ENCODE results near the gene SAMD9L.

Gene SAMD9L

DNA sequence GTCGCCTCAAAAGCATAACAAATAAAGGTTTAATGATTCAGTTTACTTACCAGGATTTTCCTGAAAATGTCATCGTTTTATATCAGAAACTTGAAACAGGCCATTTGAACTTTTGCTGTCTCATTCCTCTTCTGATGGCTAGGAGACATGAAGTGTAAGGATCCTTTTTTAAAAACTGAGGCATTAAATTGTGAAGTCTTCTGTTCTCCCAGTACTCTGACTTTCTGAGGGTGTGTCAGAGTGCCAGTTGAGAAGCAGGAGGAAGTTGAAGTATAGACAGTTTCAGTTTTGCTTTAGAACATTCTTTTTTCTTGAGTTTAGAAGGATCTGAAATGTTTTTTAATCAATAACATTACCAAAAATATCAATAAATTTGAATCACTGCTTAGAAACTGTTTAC, at the start of gene SAMD9L:
TSS of gene SAMD9L (minus strand) at position 242 of the 400 bp plus-strand sequence. CDS start 12,414 bp downstream, outside the sequence.
- DNase-seq (ENCODE audit: low read depth, low spot score), result no peak

DNA sequence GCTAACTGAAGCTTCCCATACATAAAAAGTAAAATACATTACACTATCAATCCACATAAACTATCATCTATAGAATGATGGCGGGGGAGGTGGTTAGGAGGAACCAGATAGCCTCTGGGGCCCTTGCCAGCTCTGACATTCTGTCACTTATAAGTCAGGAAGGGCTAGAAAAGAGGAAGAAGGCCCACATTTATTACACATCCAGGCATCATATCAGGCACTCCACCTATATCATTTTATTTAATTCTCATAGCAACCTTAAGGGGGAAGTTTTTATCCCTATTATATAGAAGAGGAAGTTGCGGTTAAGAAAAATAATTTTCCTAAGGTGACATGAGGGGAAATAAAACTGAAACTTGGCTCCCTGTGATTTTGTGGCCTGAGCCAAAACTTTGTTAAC, 48.2 kb upstream of the SAMD9L start:
- DNase-seq (ENCODE audit: low read depth, low spot score), result no peak

DNA sequence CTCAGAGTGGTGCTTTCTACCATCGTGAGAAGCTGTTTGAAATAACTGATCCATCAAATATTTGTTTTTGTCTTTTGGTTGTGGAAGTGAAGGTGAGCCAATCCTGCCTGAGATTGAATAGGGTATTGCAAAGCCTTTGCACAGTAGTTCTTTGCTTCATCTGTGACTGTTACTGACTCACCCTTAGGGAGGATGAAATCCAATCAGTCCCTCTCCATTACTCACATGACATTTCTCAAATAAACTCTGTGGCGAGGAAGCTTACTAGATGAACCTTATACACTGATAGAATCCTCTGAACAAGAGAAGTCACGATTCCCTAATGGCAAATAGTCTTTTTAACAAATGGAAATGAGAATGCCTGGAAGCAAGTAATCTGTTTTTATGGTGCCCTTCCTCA, 46.2 kb upstream of the SAMD9L start:
- DNase-seq (ENCODE audit: low read depth, low spot score), result no peak

DNA sequence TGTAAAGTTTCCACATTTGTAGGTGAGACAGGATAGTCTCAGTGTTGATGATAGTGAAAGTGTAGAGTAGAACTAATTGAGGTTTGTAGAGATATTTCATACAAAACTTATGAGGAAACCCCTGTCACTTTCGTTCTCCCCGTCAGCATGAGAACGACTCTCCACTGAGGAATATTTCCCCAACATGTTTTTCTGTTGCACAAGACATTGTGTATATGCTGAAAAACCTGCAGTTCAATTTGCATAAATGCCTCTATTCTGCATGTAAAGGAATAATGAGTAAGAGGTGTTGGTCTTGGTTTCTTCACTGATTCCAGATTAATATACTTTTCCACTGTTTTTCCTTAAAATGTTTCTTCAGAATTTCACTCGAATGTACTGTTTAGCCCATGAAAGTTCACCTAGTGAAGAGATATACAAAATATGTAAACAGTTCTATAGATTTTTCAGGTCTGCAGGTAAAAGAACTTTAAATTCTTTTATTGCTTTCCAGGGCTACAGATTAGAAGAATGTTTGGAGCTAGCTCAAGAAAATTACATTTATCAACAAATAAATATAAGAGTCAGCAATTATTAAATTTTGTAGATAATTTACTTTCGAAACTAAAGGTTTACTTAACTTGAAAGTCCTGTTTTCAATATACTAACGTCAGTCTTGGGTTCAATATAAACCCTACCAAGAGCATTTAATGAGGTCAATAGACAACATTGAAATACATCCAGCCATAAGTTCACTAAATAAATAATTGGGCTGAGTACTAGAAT, 40.9 kb upstream of the SAMD9L start:
- DNase-seq (ENCODE audit: low read depth, low spot score), result no peak

GRCh38 chr7:93185303-93186027, 37.3 kb upstream of the SAMD9L start:
- DNase-seq (ENCODE audit: low read depth, low spot score), result no peak

DNA sequence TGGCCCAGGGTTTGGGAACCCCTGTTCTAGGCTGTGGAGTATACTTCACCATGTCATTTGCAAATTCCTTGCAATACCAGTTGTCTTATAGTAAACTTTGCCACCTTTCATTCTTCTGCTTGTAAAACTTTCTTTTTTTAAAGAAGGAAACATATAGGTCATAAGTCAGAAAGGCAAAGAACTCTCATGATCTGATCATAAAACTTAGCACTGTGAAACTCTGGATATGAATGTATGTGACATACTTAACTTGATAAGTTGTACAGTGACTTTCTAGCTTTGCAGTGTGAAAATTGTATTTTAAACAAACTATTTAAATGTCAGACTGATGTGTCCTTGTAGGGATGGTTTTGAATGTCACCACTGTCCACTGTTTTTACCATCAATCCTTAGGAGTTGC, 31.0 kb upstream of the SAMD9L start:
- DNase-seq (ENCODE audit: low read depth, low spot score), result no peak

- no peak for DNase-seq (ENCODE audit: low read depth, low spot score)
These were observed 30.0 kb upstream of the SAMD9L start for GRCh38 chr7:93178213-93178612.

- DNase-seq (ENCODE audit: low read depth, low spot score), result no peak
These were observed 28.9 kb upstream of the SAMD9L start for GRCh38 chr7:93176992-93177580.

- no peak for DNase-seq (ENCODE audit: low read depth, low spot score)
These were observed 27.0 kb upstream of the SAMD9L start for GRCh38 chr7:93175219-93175618.

GRCh38 chr7:93172683-93173082, 24.5 kb upstream of the SAMD9L start:
- no peak for DNase-seq (ENCODE audit: low read depth, low spot score)

- no peak for DNase-seq (ENCODE audit: low read depth, low spot score)
These were observed 23.5 kb upstream of the SAMD9L start for GRCh38 chr7:93171606-93172226.

DNA sequence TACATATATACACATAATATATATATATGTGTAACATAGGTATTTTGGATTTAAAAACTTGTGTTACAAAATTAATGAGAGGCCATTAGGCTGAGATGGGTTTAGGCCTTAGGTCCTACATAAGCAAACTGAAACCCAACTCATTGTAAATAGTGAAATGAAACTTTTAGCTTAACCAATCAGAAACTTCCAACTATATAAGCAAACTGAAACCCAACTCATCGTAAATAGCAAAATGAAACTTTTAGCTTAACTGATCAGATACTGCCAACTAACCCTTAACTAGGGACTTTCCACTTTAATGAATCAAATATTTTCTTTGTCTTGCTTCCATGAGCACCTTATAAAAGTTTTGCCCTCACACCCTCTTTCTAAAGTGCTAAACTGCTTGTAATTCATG, 17.3 kb upstream of the SAMD9L start:
- no peak for DNase-seq (ENCODE audit: low read depth, low spot score)

GRCh38 chr7:93164766-93165165, 16.6 kb upstream of the SAMD9L start:
- no peak for DNase-seq (ENCODE audit: low read depth, low spot score)

GRCh38 chr7:93161181-93161762, 13.1 kb upstream of the SAMD9L start:
- no peak for DNase-seq (ENCODE audit: low read depth, low spot score)

GRCh38 chr7:93160410-93160809, 12.2 kb upstream of the SAMD9L start:
- DNase-seq (ENCODE audit: low read depth, low spot score), result no peak

DNA sequence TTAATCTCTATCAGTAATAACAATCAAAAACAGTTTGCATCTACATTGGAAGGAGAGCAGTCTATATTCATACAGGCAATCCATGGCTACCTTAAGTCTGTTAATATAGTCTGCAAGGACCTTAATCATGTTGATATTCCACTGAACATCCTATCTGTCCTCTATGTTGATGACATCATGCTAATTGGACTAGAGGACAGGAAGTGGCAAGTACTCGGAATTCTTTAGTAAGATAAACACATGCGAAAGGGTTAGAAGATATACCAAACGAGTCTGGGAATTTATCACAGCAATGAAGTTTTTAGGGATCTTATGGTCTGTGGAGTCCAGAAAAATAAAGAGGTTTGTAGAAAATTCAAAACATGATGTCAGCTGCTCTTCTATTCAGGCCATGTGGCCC, 11.3 kb upstream of the SAMD9L start:
- DNase-seq (ENCODE audit: low read depth, low spot score), result no peak

- DNase-seq (ENCODE audit: low read depth, low spot score), result no peak
These were observed 8.7 kb upstream of the SAMD9L start for GRCh38 chr7:93156884-93157283.

GRCh38 chr7:93150200-93150835, 2.1 kb upstream of the SAMD9L start:
- no peak for DNase-seq (ENCODE audit: low read depth, low spot score)

DNA sequence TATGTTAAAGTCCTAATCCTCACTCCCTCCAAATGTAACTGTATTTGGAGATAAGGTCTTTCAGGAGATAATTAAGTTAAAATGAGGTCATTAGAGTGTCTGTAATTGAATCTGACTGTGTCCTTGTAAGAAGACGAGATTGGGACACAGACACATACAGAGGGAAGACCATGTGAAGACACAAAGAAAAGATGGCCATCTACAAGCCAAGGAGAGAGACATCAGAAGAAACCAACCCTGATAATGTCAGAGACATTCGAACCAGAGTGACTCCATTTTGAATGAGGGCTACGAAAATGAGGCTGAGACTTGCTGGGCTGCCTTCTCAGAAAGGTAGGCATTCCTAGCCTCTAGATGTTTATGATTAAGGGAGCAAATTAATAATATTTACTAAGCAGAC, 542 bp upstream of the SAMD9L start:
- no peak for DNase-seq (ENCODE audit: low read depth, low spot score)

GRCh38 chr7:93147363-93147762, 822 bp downstream of the SAMD9L start:
- no peak for DNase-seq (ENCODE audit: low read depth, low spot score)

DNA sequence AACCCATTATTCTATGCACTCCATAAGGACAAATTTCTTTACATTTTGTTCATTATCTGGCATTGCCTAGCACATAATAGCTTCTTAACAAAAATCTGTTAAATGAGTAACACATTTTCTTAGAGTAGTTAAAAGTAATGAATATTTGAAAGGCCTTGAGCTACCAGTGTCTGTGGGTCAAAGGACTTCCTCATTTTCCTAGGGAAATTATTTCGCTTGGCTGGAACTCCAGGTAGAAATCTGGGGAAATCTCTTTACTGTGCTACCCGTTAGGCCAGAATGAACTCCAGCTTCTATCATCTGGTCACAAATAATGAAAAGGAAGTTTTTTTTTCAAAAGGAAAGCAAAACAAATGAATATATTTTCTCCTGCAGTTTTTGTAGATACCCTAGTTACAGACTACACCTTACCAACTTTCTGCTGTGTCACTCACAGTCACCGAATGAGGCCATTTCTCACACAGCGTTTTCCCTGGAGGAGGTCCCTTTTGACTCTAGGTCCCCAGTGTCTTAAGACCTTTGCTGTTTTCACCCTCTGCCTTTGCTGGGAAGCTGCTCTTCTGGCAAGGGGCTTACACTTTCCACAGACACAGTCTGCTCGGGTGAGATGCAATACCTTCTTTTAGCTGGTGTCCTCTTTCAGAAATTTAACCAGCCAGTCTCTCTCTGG, 1.6 kb downstream of the SAMD9L start:
- no peak for DNase-seq (ENCODE audit: low read depth, low spot score)
